ENCODE measurements around the gene SGPP2. TPM values are rescaled to one million over a fixed set of nuclear protein-coding genes. Genes with fewer than 3 reads are reported as not detected.

The SGPP2 gene
- total and polyA plus RNA-seq, 10 donors: 0.13 to 3.1 (median 1.9) TPM

GRCh38 chr2:222499226-222499625 is 74.9 kb downstream of the SGPP2 start:
- WGBS, 5 donors: 71 to 84% (median 73%) methylated on average over 3 of the region's 3 CpGs
- no peaks in the 10 kb centered on the region for H3K27me3 ChIP-seq (replicated peaks in 1 of 7)
- TF ChIP-seq CTCF (IDR thresholded peaks at IDR 0.05 in 8 of 11, conservative IDR thresholded peaks at IDR 0.05 in 3 of 11) (no peak), POLR2A (IDR thresholded peaks at IDR 0.05) (no peak), POLR2AphosphoS5 (IDR thresholded peaks at IDR 0.05) (no peak)
- no peak overlapping the region for H3K4me3 ChIP-seq
- no peaks in the 10 kb centered on the region for H3K4me1 ChIP-seq
- intact Hi-C loops (cut with DNase I; ENCODE audit: low total_unique reads): no loop called here
- H3K27ac ChIP-seq: no peak overlapping the region
- no peak for DNase-seq
- H3K9me3 ChIP-seq: no peaks in the 10 kb centered on the region
- H3K36me3 ChIP-seq: no peaks in the 10 kb centered on the region

GRCh38 chr2:222504191-222504590 is 79.8 kb downstream of the SGPP2 start:
- WGBS, 5 donors: 80 to 95% (median 83%) methylated on average over 8 of the region's 8 CpGs
- intact Hi-C loops (cut with DNase I; ENCODE audit: low total_unique reads): no loop called here
- H3K9me3 ChIP-seq: no peaks in the 10 kb centered on the region
- H3K4me1 ChIP-seq: peaks cover 0 to 3% (median 0%) of the 10 kb centered on the region in 6 donors
- TF ChIP-seq POLR2A (IDR thresholded peaks at IDR 0.05): no peak
- TF ChIP-seq POLR2AphosphoS5 (IDR thresholded peaks at IDR 0.05): no peak
- TF ChIP-seq CTCF (IDR thresholded peaks at IDR 0.05 in 8 of 11, conservative IDR thresholded peaks at IDR 0.05 in 3 of 11): no peak
- DNase-seq: no peak
- H3K36me3 ChIP-seq: no peaks in the 10 kb centered on the region
- no peak overlapping the region for H3K27ac ChIP-seq
- no peaks in the 10 kb centered on the region for H3K27me3 ChIP-seq (replicated peaks in 1 of 7)
- H3K4me3 ChIP-seq: no peak overlapping the region

GRCh38 chr2:222504719-222505118 is 80.4 kb downstream of the SGPP2 start:
- intact Hi-C loops (cut with DNase I; ENCODE audit: low total_unique reads): no loop called here
- WGBS, 5 donors: 50 to 60% (median 53%) methylated on average over 2 of the region's 2 CpGs
- H3K4me1 ChIP-seq: peaks cover 0 to 3% (median 0%) of the 10 kb centered on the region in 6 donors
- H3K9me3 ChIP-seq: no peaks in the 10 kb centered on the region
- no peak for DNase-seq
- H3K4me3 ChIP-seq: no peak overlapping the region
- TF ChIP-seq POLR2A (IDR thresholded peaks at IDR 0.05) (no peak), CTCF (IDR thresholded peaks at IDR 0.05 in 8 of 11, conservative IDR thresholded peaks at IDR 0.05 in 3 of 11) (no peak), POLR2AphosphoS5 (IDR thresholded peaks at IDR 0.05) (no peak)
- H3K36me3 ChIP-seq: no peaks in the 10 kb centered on the region
- H3K27me3 ChIP-seq (replicated peaks in 1 of 7): no peaks in the 10 kb centered on the region
- H3K27ac ChIP-seq: no peak overlapping the region

- TF ChIP-seq POLR2A (IDR thresholded peaks at IDR 0.05) (no peak), POLR2AphosphoS5 (IDR thresholded peaks at IDR 0.05) (no peak), CTCF (IDR thresholded peaks at IDR 0.05 in 8 of 11, conservative IDR thresholded peaks at IDR 0.05 in 3 of 11) (no peak)
- H3K4me1 ChIP-seq: peaks cover 0 to 3% (median 0%) of the 10 kb centered on the region in 6 donors
- H3K9me3 ChIP-seq: no peaks in the 10 kb centered on the region
- no peak overlapping the region for H3K4me3 ChIP-seq
- H3K27me3 ChIP-seq (replicated peaks in 1 of 7): no peaks in the 10 kb centered on the region
- no peak for DNase-seq
- H3K36me3 ChIP-seq: no peaks in the 10 kb centered on the region
- intact Hi-C loops (cut with DNase I; ENCODE audit: low total_unique reads): no loop called here
- 69 to 84% (median 80%) methylated on average over 5 of the region's 5 CpGs for WGBS, 5 donors
- no peak overlapping the region for H3K27ac ChIP-seq
These were observed 82.0 kb downstream of the SGPP2 start for GRCh38 chr2:222506230-222506935.
